ENCODE results near the gene HPDL.

DNA sequence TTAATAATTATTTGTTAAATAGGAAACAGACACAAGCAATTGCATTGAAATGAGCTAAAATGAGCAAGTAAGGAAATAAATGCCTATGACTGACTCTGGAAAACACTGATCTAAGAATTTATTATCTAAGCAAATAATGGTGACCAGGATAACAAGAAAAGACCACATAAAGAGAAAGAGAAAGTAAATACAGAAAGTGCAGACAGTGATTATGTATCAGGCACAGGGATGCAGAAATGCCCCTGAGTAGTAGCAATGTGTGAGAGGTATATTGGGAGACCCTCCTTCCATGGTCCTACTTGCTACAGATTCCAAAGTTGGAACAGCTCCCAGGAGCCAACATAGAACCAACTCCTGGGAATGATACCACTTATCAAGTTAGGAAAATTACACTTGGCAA, 46.9 kb downstream of the HPDL start:
- TF ChIP-seq, protein P1, sequence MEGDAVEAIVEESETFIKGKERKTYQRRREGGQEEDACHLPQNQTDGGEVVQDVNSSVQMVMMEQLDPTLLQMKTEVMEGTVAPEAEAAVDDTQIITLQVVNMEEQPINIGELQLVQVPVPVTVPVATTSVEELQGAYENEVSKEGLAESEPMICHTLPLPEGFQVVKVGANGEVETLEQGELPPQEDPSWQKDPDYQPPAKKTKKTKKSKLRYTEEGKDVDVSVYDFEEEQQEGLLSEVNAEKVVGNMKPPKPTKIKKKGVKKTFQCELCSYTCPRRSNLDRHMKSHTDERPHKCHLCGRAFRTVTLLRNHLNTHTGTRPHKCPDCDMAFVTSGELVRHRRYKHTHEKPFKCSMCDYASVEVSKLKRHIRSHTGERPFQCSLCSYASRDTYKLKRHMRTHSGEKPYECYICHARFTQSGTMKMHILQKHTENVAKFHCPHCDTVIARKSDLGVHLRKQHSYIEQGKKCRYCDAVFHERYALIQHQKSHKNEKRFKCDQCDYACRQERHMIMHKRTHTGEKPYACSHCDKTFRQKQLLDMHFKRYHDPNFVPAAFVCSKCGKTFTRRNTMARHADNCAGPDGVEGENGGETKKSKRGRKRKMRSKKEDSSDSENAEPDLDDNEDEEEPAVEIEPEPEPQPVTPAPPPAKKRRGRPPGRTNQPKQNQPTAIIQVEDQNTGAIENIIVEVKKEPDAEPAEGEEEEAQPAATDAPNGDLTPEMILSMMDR (IDR thresholded peaks at IDR 0.05; ENCODE audit: insufficient read depth, low read depth, low read length), result no peak
- TF ChIP-seq EZH2 (IDR thresholded peaks at IDR 0.05; ENCODE audit: insufficient read depth, low read length), result no peak

Measured in astrocyte (in vitro differentiated cells and primary cell).